AG09309 (cell line): ENCODE results near the gene TCP1.

Experiments
- DNase-seq: peaks from one replicate; pipeline ENCODE4 v3.0.0-alpha.2; 2010; ENCODE audit warnings: low read depth
- H3K4me3 ChIP-seq: 2 replicates; pipeline ENCODE4 v1.5.1; 2011; ENCODE audit warnings: mild to moderate bottlenecking, low read depth, low read length, moderate library complexity; ENCODE audit not compliant: control insufficient read depth
- CTCF ChIP-seq: IDR thresholded peaks from 2 replicates; pipeline ENCODE4 v1.5.1; 2011; ENCODE audit warnings: mild to moderate bottlenecking, low read depth, low read length, inconsistent platforms; ENCODE audit not compliant: insufficient read depth, control insufficient read depth; ENCODE audit errors: missing control alignments

TCP1 gene

DNA sequence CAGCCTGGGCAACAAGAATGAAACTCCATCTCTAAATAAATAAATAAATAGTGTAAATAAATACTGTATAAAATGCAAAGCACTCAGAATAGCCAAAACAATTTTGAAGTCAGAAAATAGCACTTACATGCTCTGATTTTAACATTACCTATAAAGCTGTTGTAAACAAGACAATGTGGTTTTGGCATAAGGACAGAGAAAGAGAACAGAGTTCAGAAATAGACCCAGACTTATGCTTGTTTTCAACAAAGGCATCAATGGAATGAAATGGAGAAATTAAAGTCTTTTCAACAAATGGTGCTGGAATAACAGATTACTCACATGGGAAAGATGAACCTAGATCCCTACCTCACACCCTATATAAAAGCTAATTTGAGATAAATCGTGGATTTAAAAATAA lies 17.2 kb downstream of the TCP1 start:
- TF ChIP-seq CTCF = no peak
- no peak overlapping the region for H3K4me3 ChIP-seq
- no peak for DNase-seq

DNA sequence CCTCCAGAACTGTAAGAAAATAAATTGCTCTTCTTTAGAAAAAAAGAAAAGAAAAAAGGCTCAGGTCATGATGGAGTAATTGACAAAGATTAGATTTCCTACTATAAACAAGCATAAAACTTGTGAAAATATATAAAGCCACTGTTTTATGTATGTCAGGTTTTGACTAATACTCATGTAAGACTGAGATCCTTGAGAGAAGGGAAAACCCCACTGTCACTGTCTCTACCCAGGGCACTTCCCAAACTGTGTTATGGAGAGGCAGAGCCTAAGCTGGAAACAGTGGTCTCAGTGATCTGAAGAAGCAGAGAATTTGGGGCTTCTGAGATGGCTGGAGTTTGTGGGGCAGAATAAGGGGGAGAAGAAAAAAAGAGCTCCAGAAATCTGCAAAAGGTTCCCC lies 19.9 kb downstream of the TCP1 start:
- TF ChIP-seq CTCF = no peak

GRCh38 chr6:159766906-159767305 lies 22.5 kb downstream of the TCP1 start:
- H3K4me3 ChIP-seq = no peak overlapping the region

More for the DNA sequence above, 19.9 kb downstream of the TCP1 start:
- H3K4me3 ChIP-seq = no peak overlapping the region
- DNase-seq = no peak

GRCh38 chr6:159762681-159763293 lies 26.6 kb downstream of the TCP1 start:
- peak overlapping the region; percentile 64 for H3K4me3 ChIP-seq
- no peak for DNase-seq
- TF ChIP-seq CTCF = no peak

More at GRCh38 chr6:159766906-159767305, 22.5 kb downstream of the TCP1 start:
- TF ChIP-seq CTCF = no peak
- DNase-seq = no peak

GRCh38 chr6:159761873-159762680 lies 27.3 kb downstream of the TCP1 start, which contains the start of gene ACAT2:
Gene ACAT2, plus strand, starts transcription at chr6:159762045. Its CDS starts 43 bp downstream, at chr6:159762088.
- peak within 1 kb of the TSS; percentile 64 for H3K4me3 ChIP-seq
- TF ChIP-seq CTCF = no peak
- DNase-seq = peak; percentile 61

GRCh38 chr6:159761129-159761872 lies 28.1 kb downstream of the TCP1 start:
- H3K4me3 ChIP-seq = peak overlapping the region; percentile 38
- DNase-seq = no peak
- no peak for TF ChIP-seq CTCF
